ENCODE results near the gene FBN2. TPM values are rescaled to one million over a fixed set of nuclear protein-coding genes. Genes with fewer than 3 reads are reported as not detected.

Gene FBN2
- total RNA-seq, 1 experiment from 2014 or later, result 0.42 TPM

- TF ChIP-seq ZBTB33 (IDR thresholded peaks at IDR 0.05; ENCODE audit: extremely low read depth, insufficient replicate concordance, low read length), result no peak
- TF ChIP-seq ATF3 (IDR thresholded peaks at IDR 0.05), result no peak
- TF ChIP-seq ELF1 (IDR thresholded peaks at IDR 0.05; ENCODE audit: borderline replicate concordance, low read depth), result no peak
- TF ChIP-seq YY1 (IDR thresholded peaks at IDR 0.05; ENCODE audit: extremely low read depth, insufficient replicate concordance, low read depth, low read length), result no peak
These were observed 284.2 kb downstream of the FBN2 start (continued) for GRCh38 chr5:128253880-128254279.

GRCh38 chr5:128253161-128253560 is 284.9 kb downstream of the FBN2 start:
- CTCF ChIA-PET, result no interaction called here

More at GRCh38 chr5:128253161-128253560, 284.9 kb downstream of the FBN2 start:
- H3K27me3 ChIP-seq (ENCODE audit: insufficient read depth, low read length), result no peaks in the 10 kb centered on the region
- DNase-seq (ENCODE audit: low read depth, low spot score), result no peak
- POLR2A ChIA-PET, result no interaction called here
- no peaks in the 10 kb centered on the region for H3K4me1 ChIP-seq (ENCODE audit: control insufficient read depth in 1 of 2, insufficient read depth in 2 of 2, low read length in 2 of 2)
- H3K9me2 ChIP-seq (ENCODE audit: insufficient read depth), result no peaks in the 10 kb centered on the region
- no peak overlapping the region for H3K9ac ChIP-seq (ENCODE audit: low read length)
- no peaks in the 10 kb centered on the region for H3K9me3 ChIP-seq (ENCODE audit: control insufficient read depth in 1 of 2, insufficient read depth in 1 of 2, low read depth in 1 of 2, low read length in 2 of 2)
- no peaks in the 10 kb centered on the region for H3K36me3 ChIP-seq (ENCODE audit: control insufficient read depth in 1 of 2, insufficient read depth in 2 of 2, low read length in 2 of 2)
- no peaks in the 10 kb centered on the region for H4K20me1 ChIP-seq (ENCODE audit: insufficient read depth)
- TF ChIP-seq JUND (IDR thresholded peaks at IDR 0.05), result no peak
- TF ChIP-seq SRF (IDR thresholded peaks at IDR 0.05; ENCODE audit: low read depth), result no peak
- no peak for TF ChIP-seq ELF1 (IDR thresholded peaks at IDR 0.05; ENCODE audit: borderline replicate concordance, low read depth)
- TF ChIP-seq FOSL1 (IDR thresholded peaks at IDR 0.05; ENCODE audit: low read depth), result no peak
- TF ChIP-seq EZH2phosphoT487 (IDR thresholded peaks at IDR 0.05; ENCODE audit: borderline replicate concordance), result no peak
- TF ChIP-seq CTCF (IDR thresholded peaks at IDR 0.05 in 2 of 3, conservative IDR thresholded peaks at IDR 0.05 in 1 of 3; ENCODE audit: borderline replicate concordance in 1 of 3, insufficient read depth in 1 of 3, low read depth in 2 of 3, low read length in 2 of 3), result no peak
- TF ChIP-seq SIN3A (IDR thresholded peaks at IDR 0.05; ENCODE audit: low read depth), result no peak
- no peak for TF ChIP-seq MAX (IDR thresholded peaks at IDR 0.05)
- TF ChIP-seq EGR1 (IDR thresholded peaks at IDR 0.05; ENCODE audit: low read depth), result no peak
- TF ChIP-seq EZH2 (IDR thresholded peaks at IDR 0.05), result no peak
- TF ChIP-seq ATF3 (IDR thresholded peaks at IDR 0.05), result no peak
- no peak for TF ChIP-seq CEBPB (IDR thresholded peaks at IDR 0.05; ENCODE audit: low read depth)
- no peak for TF ChIP-seq ZNF274 (IDR thresholded peaks at IDR 0.05; ENCODE audit: low read depth, low read length)
- TF ChIP-seq SP1 (IDR thresholded peaks at IDR 0.05; ENCODE audit: low read depth), result no peak
- ATAC-seq, result no peak
- no peak overlapping the region for H3K4me2 ChIP-seq (ENCODE audit: low read length)
- no TSS peak for BruUV-seq (replicated peaks)
- intact Hi-C loops (cut with micrococcal nuclease), result no loop called here
- H3K27ac ChIP-seq (ENCODE audit: low read depth, low read length), result no peak overlapping the region
- no peak overlapping the region for H2AFZ ChIP-seq (ENCODE audit: low read depth, low read length, poor library complexity, severe bottlenecking)
- RAD21 ChIA-PET (ENCODE audit: low non-redundant PET in 1 of 2, low total read pairs in 2 of 2, uncharacterized antibody in 2 of 2, unreplicated experiment in 2 of 2), result no interaction called here
- no peaks in the 10 kb centered on the region for H3K79me2 ChIP-seq (ENCODE audit: insufficient read depth, low read length)
- H3K4me3 ChIP-seq (replicated peaks in 1 of 2; ENCODE audit: low read depth in 1 of 2, low read length in 2 of 2), result no peak overlapping the region
